Stimulated activated naive CD8-positive, alpha-beta T cell treated with anti-CD3 and anti-CD28 coated beads, Interleukin-15, Interleukin-2, amounts not matched to agents 100 U/mL and 50 U/mL, for 24 hours (primary cell): ENCODE data around the gene CXCL3.

ENCODE experiments used
- ATAC-seq: fragments of 150-1000 bp; cut with Tn5 transposase; one replicate; pipeline ENCODE4 v1.10.0; 2021
- DNase-seq: peaks from one replicate; pipeline ENCODE4 v3.0.0; 2021

The CXCL3 gene

GRCh38 chr4:74014332-74014731 is 24.2 kb downstream of the CXCL3 start:
- DNase-seq (no peak), ATAC-seq (no peak)

- DNase-seq (no peak), ATAC-seq (no peak)
Observed at GRCh38 chr4:74013264-74013663, 25.2 kb downstream of the CXCL3 start.

- ATAC-seq (no peak), DNase-seq (no peak)
Observed at GRCh38 chr4:74012130-74012529, 26.4 kb downstream of the CXCL3 start.

GRCh38 chr4:74009307-74009706 is 29.2 kb downstream of the CXCL3 start:
- ATAC-seq: no peak

GRCh38 chr4:74006009-74006476 is 32.4 kb downstream of the CXCL3 start:
- DNase-seq (no peak), ATAC-seq (no peak)

More at GRCh38 chr4:74009307-74009706, 29.2 kb downstream of the CXCL3 start:
- no peak for DNase-seq

GRCh38 chr4:74005528-74005927 is 33.0 kb downstream of the CXCL3 start:
- no peak for DNase-seq
- no peak for ATAC-seq

GRCh38 chr4:74004668-74005067 is 33.8 kb downstream of the CXCL3 start:
- ATAC-seq: no peak
- DNase-seq: no peak

GRCh38 chr4:74000301-74000700 is 38.2 kb downstream of the CXCL3 start:
- DNase-seq (no peak), ATAC-seq (no peak)

GRCh38 chr4:73998040-73999011 is 40.2 kb downstream of the CXCL3 start, which contains the start of gene CXCL5:
CXCL5 (minus strand) TSS chr4:73998677; CDS start chr4:73998581, 96 bp downstream.
- ATAC-seq: no peak
- no peak for DNase-seq

GRCh38 chr4:73992050-73992449 is 46.4 kb downstream of the CXCL3 start:
- no peak for ATAC-seq

GRCh38 chr4:73991742-73992000 is 46.8 kb downstream of the CXCL3 start:
- DNase-seq: no peak
- no peak for ATAC-seq

More at GRCh38 chr4:73992050-73992449, 46.4 kb downstream of the CXCL3 start:
- DNase-seq: no peak

GRCh38 chr4:73990988-73991741 is 47.3 kb downstream of the CXCL3 start:
- DNase-seq (no peak), ATAC-seq (no peak)

GRCh38 chr4:73989928-73990327 is 48.6 kb downstream of the CXCL3 start:
- DNase-seq (no peak), ATAC-seq (no peak)

- ATAC-seq: no peak
- no peak for DNase-seq
Observed at GRCh38 chr4:73989031-73989430, 49.5 kb downstream of the CXCL3 start.

- DNase-seq (no peak), ATAC-seq (no peak)
Observed at GRCh38 chr4:73988061-73988460, 50.4 kb downstream of the CXCL3 start, which contains the start of gene PPBP. PPBP (minus strand) TSS chr4:73988190; CDS start chr4:73988103, 87 bp downstream.
